Muscle layer of colon (tissue), 2 donors: ENCODE results near the gene EVI5.
"Not testable (repeated sequence)": the region's sequence is repeated elsewhere in the genome, so short reads cannot be mapped to it uniquely, and the experiment has no call there.

ENCODE experiments used
- H3K27ac ChIP-seq: one replicate; pipeline ENCODE4 v1.7.0; 2013; ENCODE audit warnings: low read depth, mild to moderate bottlenecking, low read length, moderate library complexity
- H3K27me3 ChIP-seq, 2 donors: one replicate each; pipeline ENCODE4 v1.7.0; 2013; ENCODE audit warnings: low read length in 2 of 2, mild to moderate bottlenecking in 2 of 2; ENCODE audit not compliant: insufficient read depth in 2 of 2, control insufficient read depth in 1 of 2
- H3K36me3 ChIP-seq: one replicate; pipeline ENCODE4 v1.7.0; 2013; ENCODE audit warnings: mild to moderate bottlenecking, low read length; ENCODE audit not compliant: insufficient read depth
- H3K4me1 ChIP-seq: one replicate; pipeline ENCODE4 v1.7.0; 2013; ENCODE audit warnings: mild to moderate bottlenecking, low read length; ENCODE audit not compliant: insufficient read depth
- H3K4me3 ChIP-seq, 2 donors: one replicate each; pipeline ENCODE4 v1.7.0; 2013; ENCODE audit warnings: low read length in 2 of 2, low read depth in 1 of 2, mild to moderate bottlenecking in 1 of 2, moderate library complexity in 1 of 2
- H3K9ac ChIP-seq: one replicate; pipeline ENCODE4 v1.7.0; 2013; ENCODE audit warnings: low read length
- H3K9me3 ChIP-seq: one replicate; pipeline ENCODE4 v1.7.0; 2013; ENCODE audit warnings: mild to moderate bottlenecking, low read length
- donor health status: abdominal sarcoma.
- donor health status: Adenocarcinoma of cecum.

The EVI5 gene

DNA sequence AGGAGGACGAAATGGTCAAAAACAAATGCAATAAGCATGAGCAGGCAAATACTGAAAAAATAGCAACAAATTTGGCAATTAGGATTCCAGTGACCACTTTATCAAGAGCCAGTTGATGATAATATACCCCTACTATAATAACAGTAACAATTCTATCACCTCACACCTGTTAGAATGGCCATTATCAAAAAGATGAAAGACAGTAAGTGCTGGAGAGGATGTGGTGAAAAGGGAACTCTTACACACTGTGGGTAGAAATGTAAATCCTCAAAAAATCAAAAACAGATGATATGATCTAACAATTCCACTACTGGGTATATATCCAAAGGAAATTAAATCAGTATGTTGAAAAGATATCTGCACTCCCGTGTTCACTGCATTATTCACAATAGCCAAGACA is 183.9 kb downstream of the EVI5 start:
- no peaks in the 10 kb centered on the region for H3K4me1 ChIP-seq
- H3K27me3 ChIP-seq: no peaks in the 10 kb centered on the region
- peaks cover 5% of the 10 kb centered on the region for H3K36me3 ChIP-seq
- H3K9me3 ChIP-seq: no peaks in the 10 kb centered on the region
- no peak overlapping the region for H3K4me3 ChIP-seq
- H3K9ac ChIP-seq: no peak overlapping the region
- H3K27ac ChIP-seq: no peak overlapping the region

DNA sequence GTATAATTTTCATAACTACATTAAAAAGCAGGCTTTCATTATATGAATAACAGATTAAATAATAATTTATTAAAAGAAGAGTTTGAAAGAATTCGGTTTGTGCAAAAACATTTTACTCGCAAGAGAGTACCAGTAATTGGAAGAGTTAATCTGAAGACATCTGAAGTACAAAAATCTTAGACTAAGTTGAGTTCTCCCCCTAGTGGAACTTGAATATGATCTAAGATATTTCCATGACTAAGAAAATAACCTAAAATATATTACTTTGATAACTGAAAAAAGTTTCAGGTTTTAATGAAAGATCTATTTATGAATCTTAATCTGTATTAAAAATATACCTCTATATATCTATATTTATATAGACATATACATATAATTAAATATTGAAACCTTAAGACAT is 185.7 kb downstream of the EVI5 start:
- H3K9me3 ChIP-seq: no peaks in the 10 kb centered on the region
- H3K36me3 ChIP-seq: no peaks in the 10 kb centered on the region

DNA sequence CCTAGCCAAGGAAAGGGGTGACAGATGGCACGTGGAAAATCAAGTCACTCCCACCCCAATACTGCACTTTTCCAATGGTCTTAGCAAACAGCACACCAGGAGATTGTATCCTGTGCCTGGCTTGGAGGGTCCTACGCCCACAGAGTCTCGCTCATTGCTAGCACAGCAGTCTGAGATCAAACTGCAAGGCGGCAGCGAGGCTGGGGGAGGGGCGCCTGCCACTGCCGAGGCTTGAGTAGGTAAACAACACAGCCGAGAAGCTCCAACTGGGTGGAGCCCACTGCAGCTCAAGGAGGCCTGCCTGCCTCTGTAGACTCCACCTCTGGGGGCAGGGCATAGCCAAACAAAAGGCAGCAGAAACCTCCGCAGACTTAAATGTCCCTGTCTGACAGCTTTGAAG is 195.5 kb downstream of the EVI5 start:
- H3K4me3 ChIP-seq, H3K9ac ChIP-seq, H3K27ac ChIP-seq, H3K9me3 ChIP-seq, H3K27me3 ChIP-seq, H3K4me1 ChIP-seq, H3K36me3 ChIP-seq: not testable (repeated sequence)

More for the DNA sequence above, 185.7 kb downstream of the EVI5 start:
- Histone ChIP-seq H3K27ac (no peak overlapping the region), H3K27me3 (no peaks in the 10 kb centered on the region), H3K4me1 (no peaks in the 10 kb centered on the region), H3K9ac (no peak overlapping the region), H3K4me3 (no peak overlapping the region)

DNA sequence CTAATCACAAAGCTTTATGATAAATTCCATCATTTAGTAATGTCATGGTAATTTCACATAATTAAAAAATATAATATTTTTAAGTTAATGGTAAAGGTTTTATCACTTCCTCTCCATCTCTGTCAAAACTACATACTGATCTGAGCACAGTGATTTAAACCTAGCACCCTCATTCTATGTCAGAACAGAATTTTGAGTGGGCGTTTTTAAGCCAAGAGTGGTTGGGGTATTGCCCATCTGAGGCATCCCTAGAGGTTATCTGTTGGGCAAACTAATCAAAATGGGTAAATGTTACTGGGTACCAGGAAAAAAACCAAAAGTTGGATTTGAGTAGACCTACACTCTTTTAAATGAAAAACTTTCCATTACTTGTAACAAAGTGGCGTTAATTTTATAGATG is 197.5 kb downstream of the EVI5 start:
- H3K36me3 ChIP-seq: no peaks in the 10 kb centered on the region
- H3K4me1 ChIP-seq: no peaks in the 10 kb centered on the region
- no peak overlapping the region for H3K27ac ChIP-seq
- no peak overlapping the region for H3K4me3 ChIP-seq
- no peak overlapping the region for H3K9ac ChIP-seq
- H3K9me3 ChIP-seq: no peaks in the 10 kb centered on the region
- no peaks in the 10 kb centered on the region for H3K27me3 ChIP-seq

DNA sequence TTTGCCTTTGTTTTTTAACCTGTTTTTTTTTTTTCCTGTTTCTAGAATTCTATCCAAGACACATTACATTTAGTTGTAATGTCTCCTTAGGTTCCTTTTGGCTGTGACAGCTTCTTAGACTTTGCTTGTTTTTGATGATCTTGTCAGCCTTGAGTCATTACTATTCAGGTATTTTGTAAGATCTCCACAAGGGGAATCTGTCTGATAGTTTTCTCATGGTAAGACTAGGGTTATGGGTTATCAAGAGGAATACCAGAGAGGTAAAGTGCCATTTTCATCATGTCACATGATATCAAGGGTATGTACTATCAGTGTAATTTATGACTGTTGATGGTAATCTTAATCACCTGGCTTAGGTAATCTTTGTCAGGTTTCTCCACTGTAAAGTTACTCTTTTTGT is 199.1 kb downstream of the EVI5 start:
- Histone ChIP-seq H3K27me3 (no peaks in the 10 kb centered on the region), H3K36me3 (no peaks in the 10 kb centered on the region), H3K9ac (no peak overlapping the region), H3K27ac (no peak overlapping the region), H3K4me1 (no peaks in the 10 kb centered on the region), H3K9me3 (no peaks in the 10 kb centered on the region), H3K4me3 (no peak overlapping the region)

GRCh38 chr1:92584810-92585209 is 200.1 kb downstream of the EVI5 start:
- H3K4me3 ChIP-seq, H3K27ac ChIP-seq, H3K9ac ChIP-seq, H3K36me3 ChIP-seq, H3K9me3 ChIP-seq, H3K4me1 ChIP-seq, H3K27me3 ChIP-seq: not testable (repeated sequence)

DNA sequence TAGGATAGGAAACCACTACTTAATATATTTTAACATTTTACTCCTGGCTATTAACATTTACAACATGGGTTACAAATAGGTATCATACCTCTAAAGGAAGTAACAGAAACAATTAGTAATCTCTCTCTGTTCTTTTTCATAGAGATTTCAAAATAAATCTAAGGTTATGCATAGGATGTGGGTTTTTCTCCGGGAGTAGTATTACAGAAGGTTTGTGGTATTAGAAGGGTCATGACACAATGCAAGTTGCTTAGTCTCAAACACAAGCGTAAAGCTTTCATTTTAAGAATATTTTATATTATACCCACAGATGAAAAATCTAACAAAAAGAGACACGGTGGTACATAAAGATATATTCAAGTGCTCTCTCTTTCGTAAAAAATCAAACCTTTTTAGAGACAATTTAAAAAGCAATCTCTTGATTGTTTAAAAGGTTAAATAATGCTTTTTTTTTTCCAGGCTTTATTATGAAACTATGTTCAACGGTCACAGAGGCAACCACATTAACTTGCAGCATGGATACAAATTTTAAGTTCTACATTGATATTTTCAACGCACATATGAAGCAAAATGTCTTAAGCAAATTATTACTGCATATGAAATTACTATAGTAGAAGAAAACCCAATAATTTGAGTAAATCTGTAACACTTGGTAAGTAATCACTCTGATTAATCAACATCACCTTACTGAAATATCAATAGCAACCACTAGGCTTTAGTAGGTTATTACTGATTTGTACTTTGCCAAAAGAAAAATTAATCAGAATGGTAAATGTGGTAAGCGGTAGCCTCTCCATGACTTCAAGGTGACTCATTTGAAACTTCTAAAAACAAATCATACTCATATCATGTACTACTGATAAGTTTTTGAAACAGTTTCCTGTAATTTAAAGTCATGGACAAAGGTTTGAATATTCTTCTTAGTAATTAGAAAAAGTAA is 200.8 kb downstream of the EVI5 start:
- Histone ChIP-seq H3K4me3 (no peak overlapping the region), H3K27ac (no peak overlapping the region), H3K27me3 (no peaks in the 10 kb centered on the region)

DNA sequence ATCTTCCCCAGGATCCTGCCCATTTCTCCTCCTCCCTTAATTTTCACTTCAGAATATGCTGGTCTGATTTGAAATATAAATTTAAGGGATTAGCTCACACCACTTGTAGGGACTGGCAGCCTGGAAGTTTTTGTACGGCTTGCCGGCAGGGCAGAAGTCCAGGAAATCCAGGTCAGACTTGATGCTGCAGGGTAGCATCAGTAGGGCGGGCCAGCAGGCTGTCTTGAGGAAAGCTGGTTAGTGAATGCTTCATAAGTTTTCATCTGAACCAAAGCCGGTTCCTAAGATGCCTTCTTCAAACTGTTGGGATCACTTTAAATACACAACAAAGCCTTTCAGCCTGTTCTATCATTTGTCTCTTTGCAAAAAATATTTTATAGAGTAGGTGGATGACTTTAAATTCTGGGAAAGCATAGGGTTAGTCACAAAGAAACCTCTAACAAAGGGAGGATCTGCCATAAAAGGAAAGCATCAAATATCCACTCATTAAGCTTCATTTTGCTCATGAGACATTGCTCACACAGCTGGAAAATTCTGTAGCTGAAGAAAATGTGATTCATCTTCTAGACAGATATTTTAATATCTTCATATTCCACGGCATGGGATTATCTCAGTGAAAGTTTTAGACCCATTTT is 207.5 kb downstream of the EVI5 start:
- H3K4me3 ChIP-seq: no peak overlapping the region
- H3K9me3 ChIP-seq: no peaks in the 10 kb centered on the region
- no peaks in the 10 kb centered on the region for H3K27me3 ChIP-seq
- H3K27ac ChIP-seq: no peak overlapping the region
- H3K9ac ChIP-seq: no peak overlapping the region
- H3K36me3 ChIP-seq: no peaks in the 10 kb centered on the region
- no peaks in the 10 kb centered on the region for H3K4me1 ChIP-seq

More for the DNA sequence above, 200.8 kb downstream of the EVI5 start:
- no peaks in the 10 kb centered on the region for H3K36me3 ChIP-seq
- H3K9ac ChIP-seq: no peak overlapping the region
- H3K9me3 ChIP-seq: no peaks in the 10 kb centered on the region
- no peaks in the 10 kb centered on the region for H3K4me1 ChIP-seq

DNA sequence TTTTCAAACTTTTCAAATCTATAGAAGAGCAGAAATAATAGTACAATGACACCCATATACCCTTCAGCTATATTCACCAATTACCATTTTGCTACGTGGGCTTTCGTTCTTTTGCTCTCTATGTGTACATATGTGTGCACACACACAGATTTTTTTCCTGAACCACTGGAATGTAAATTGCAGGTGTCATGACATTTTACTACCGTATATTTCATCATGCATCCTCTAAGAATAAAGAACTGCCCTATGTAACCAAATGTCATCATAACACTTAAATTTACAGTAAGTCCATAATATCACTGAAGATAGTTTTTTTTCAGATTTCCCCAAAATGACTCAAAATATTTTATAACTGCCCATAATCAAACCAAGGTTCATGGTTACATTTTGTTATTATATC is 209.8 kb downstream of the EVI5 start:
- Histone ChIP-seq H3K9ac (no peak overlapping the region), H3K36me3 (no peaks in the 10 kb centered on the region), H3K27ac (no peak overlapping the region), H3K27me3 (no peaks in the 10 kb centered on the region), H3K9me3 (no peaks in the 10 kb centered on the region), H3K4me3 (no peak overlapping the region), H3K4me1 (no peaks in the 10 kb centered on the region)

DNA sequence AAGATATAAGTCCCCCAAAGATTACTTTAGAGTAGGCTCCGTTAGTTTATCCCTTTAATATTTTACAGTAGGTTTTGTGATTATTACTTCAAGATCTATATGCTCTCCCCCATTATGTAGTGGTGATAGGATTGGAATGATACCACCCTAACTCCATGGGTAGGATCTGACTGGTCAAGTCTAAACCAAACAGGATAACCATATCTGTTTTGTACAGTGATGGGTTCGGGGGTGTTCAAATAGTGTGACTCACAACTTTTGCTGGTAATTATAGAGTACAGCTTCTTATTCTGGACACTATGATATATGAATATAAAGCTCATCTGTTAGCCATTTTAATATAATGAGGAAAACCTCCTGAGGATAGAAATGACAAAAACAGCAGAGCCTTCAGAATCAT is 212.4 kb downstream of the EVI5 start:
- H3K4me3 ChIP-seq: no peak overlapping the region
- no peak overlapping the region for H3K9ac ChIP-seq
- no peaks in the 10 kb centered on the region for H3K4me1 ChIP-seq
- H3K36me3 ChIP-seq: peaks cover 4% of the 10 kb centered on the region
- H3K27ac ChIP-seq: no peak overlapping the region
- H3K27me3 ChIP-seq: no peaks in the 10 kb centered on the region
- no peaks in the 10 kb centered on the region for H3K9me3 ChIP-seq

DNA sequence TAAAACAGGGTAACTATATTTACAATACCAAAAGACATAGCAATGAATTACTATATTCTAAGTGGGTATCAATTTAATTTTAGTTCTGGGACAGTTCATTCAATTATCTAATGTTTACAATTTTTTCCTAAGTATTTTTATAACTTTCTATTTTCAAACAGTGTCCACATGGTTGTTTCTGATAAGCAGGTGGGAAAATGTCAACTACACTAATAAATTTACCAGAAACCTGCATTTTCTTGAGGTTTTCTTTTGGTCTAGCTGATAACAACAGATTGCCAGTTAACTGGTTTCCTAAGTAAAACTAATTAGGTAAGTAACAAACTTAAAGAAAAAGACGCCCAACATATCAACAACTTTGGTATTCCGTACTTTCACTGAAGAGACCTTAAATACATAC is 213.3 kb downstream of the EVI5 start:
- H3K27ac ChIP-seq: no peak overlapping the region
- no peaks in the 10 kb centered on the region for H3K9me3 ChIP-seq
- no peaks in the 10 kb centered on the region for H3K4me1 ChIP-seq
- peaks cover 4% of the 10 kb centered on the region for H3K36me3 ChIP-seq
- no peaks in the 10 kb centered on the region for H3K27me3 ChIP-seq
- H3K4me3 ChIP-seq: no peak overlapping the region
- H3K9ac ChIP-seq: no peak overlapping the region
